GM04503 (cell line): Measurements from ENCODE around the gene CDH4.
"Not testable (repeated sequence)": the region's sequence is repeated elsewhere in the genome, so short reads cannot be mapped to it uniquely, and the experiment has no call there.

ENCODE experiments used
- DNase-seq: peaks from one replicate; pipeline ENCODE4 v3.0.0-alpha.2; 2012; ENCODE audit warnings: low read depth

The CDH4 gene

GRCh38 chr20:61439251-61439650, 187.2 kb downstream of the CDH4 start:
- DNase-seq: no peak

- DNase-seq: no peak
Observed at GRCh38 chr20:61440548-61441055, 188.5 kb downstream of the CDH4 start.

GRCh38 chr20:61441537-61441936, 189.5 kb downstream of the CDH4 start:
- DNase-seq: no peak

- no peak for DNase-seq
Observed at GRCh38 chr20:61442075-61442670, 190.1 kb downstream of the CDH4 start.

GRCh38 chr20:61442718-61443117, 190.7 kb downstream of the CDH4 start:
- no peak for DNase-seq

GRCh38 chr20:61443443-61444126, 191.5 kb downstream of the CDH4 start:
- DNase-seq: no peak

GRCh38 chr20:61444637-61445036, 192.6 kb downstream of the CDH4 start:
- DNase-seq: no peak

- DNase-seq: no peak
Observed at GRCh38 chr20:61445138-61445537, 193.1 kb downstream of the CDH4 start.

GRCh38 chr20:61445741-61446140, 193.7 kb downstream of the CDH4 start:
- DNase-seq: no peak

- DNase-seq: no peak
Observed at GRCh38 chr20:61447952-61448351, 195.9 kb downstream of the CDH4 start.

GRCh38 chr20:61448386-61448785, 196.3 kb downstream of the CDH4 start:
- no peak for DNase-seq

- no peak for DNase-seq
Observed at GRCh38 chr20:61449057-61449609, 197.1 kb downstream of the CDH4 start.

GRCh38 chr20:61449916-61450315, 197.9 kb downstream of the CDH4 start:
- no peak for DNase-seq

- DNase-seq: no peak
Observed at GRCh38 chr20:61450549-61450948, 198.5 kb downstream of the CDH4 start.

GRCh38 chr20:61451009-61451408, 198.9 kb downstream of the CDH4 start:
- no peak for DNase-seq

- DNase-seq: no peak
Observed at GRCh38 chr20:61451953-61452352, 199.9 kb downstream of the CDH4 start.

GRCh38 chr20:61453219-61453618, 201.2 kb downstream of the CDH4 start:
- DNase-seq: no peak

- not testable (repeated sequence) for DNase-seq
Observed at GRCh38 chr20:61453623-61454022, 201.6 kb downstream of the CDH4 start.

- DNase-seq: no peak
Observed at GRCh38 chr20:61454053-61454452, 202.0 kb downstream of the CDH4 start.

- no peak for DNase-seq
Observed at GRCh38 chr20:61455508-61456215, 203.6 kb downstream of the CDH4 start.

- no peak for DNase-seq
Observed at GRCh38 chr20:61457725-61458124, 205.7 kb downstream of the CDH4 start.

GRCh38 chr20:61458146-61458746, 206.2 kb downstream of the CDH4 start:
- no peak for DNase-seq
